H1 (cell line): ENCODE data around the gene DUSP10. TPM values are rescaled to one million over a fixed set of nuclear protein-coding genes. Genes with fewer than 3 reads are reported as not detected.

Experiments
- FOSL1 ChIP-seq: IDR thresholded peaks from 2 replicates; pipeline ENCODE4 v1.6.1; 2011; ENCODE audit warnings: mild to moderate bottlenecking, low read depth, low read length, moderate library complexity; ENCODE audit not compliant: insufficient read depth
- JUN ChIP-seq: IDR thresholded peaks from 2 replicates; pipeline ENCODE4 v1.6.1; 2011; ENCODE audit warnings: low read depth, mild to moderate bottlenecking, improper control_type of control experiment, low read length
- JUND ChIP-seq: IDR thresholded peaks from 2 replicates; pipeline ENCODE4 v1.6.1; 2011; ENCODE audit warnings: mild to moderate bottlenecking, improper control_type of control experiment, low read length
- MAFK ChIP-seq: IDR thresholded peaks from 2 replicates; pipeline ENCODE4 v1.6.1; 2012; ENCODE audit warnings: low read depth, mild to moderate bottlenecking, improper control_type of control experiment, low read length
- NANOG ChIP-seq: IDR thresholded peaks from 2 replicates; pipeline ENCODE4 v1.6.1; 2011; ENCODE audit warnings: low read length, low read depth, mild to moderate bottlenecking, inconsistent platforms; ENCODE audit not compliant: insufficient read depth, poor library complexity, severe bottlenecking
- RFX5 ChIP-seq: IDR thresholded peaks from 2 replicates; pipeline ENCODE4 v1.6.1; 2011; ENCODE audit warnings: low read depth, low read length, improper control_type of control experiment, borderline replicate concordance
- SP1 ChIP-seq: IDR thresholded peaks from 2 replicates; pipeline ENCODE4 v1.6.1; 2011; ENCODE audit warnings: low read depth, low read length
- polyA plus RNA-seq, 7 experiments: library from polyadenylated mRNA; depleted of rRNA in 3 of 7; stranded (reverse) in 5 of 7; unstranded in 2 of 7; fragments of >200 nt in 5 of 7; fragments of 200-250 nt in 2 of 7; gene quantifications; 1 replicate in 5 of 7; 2 replicates in 1 of 7; 4 replicates in 1 of 7; pipeline versions ENCODE4 v1.2.1 to v1.2.3, GENCODE V29; 2011 to 2013; ENCODE audit warnings: missing spikeins in 2 of 7, mixed read lengths in 2 of 7
- total RNA-seq: library from RNA; stranded (reverse); fragmentation: NEBNext Ultra II Directional; extraction: Animal tissue kit (Norgen Biotek cat#: 25700); gene quantifications from 2 replicates; pipeline ENCODE4 v1.2.1, GENCODE V29; 2021
- TF ChIP-seq, protein P1 (sequence below): IDR thresholded peaks from 2 replicates; pipeline ENCODE4 v1.6.1; 2012; ENCODE audit warnings: low read length, inconsistent platforms

Gene DUSP10
- total and polyA plus RNA-seq, 2 of the 8 experiments (the other 6 are each of a cell fraction or from before 2014, with no cell fraction given): 1.2 TPM

GRCh38 chr1:221735999-221736398 is 5.9 kb downstream of the DUSP10 start (continued):
- TF ChIP-seq FOSL1 (no peak), NANOG (no peak), MAFK (no peak), JUND (no peak), JUN (no peak), RFX5 (no peak), SP1 (no peak)
- TF ChIP-seq, protein P1, sequence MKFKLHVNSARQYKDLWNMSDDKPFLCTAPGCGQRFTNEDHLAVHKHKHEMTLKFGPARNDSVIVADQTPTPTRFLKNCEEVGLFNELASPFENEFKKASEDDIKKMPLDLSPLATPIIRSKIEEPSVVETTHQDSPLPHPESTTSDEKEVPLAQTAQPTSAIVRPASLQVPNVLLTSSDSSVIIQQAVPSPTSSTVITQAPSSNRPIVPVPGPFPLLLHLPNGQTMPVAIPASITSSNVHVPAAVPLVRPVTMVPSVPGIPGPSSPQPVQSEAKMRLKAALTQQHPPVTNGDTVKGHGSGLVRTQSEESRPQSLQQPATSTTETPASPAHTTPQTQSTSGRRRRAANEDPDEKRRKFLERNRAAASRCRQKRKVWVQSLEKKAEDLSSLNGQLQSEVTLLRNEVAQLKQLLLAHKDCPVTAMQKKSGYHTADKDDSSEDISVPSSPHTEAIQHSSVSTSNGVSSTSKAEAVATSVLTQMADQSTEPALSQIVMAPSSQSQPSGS: no peak
